Measurements from ENCODE around the gene VTI1A. TPM values are rescaled to one million over a fixed set of nuclear protein-coding genes. Genes with fewer than 3 reads are reported as not detected.
A peak's percentile ranks its signal among the peaks of the same experiment; 100 is the strongest.

The VTI1A gene
- total and polyA plus RNA-seq, 2 of the 13 experiments (the other 11 are each of a cell fraction or from before 2014, with no cell fraction given): 11.7 to 32.7 TPM

- no peak for TF ChIP-seq ZNF770 (CRISPR knock-in tag; IDR thresholded peaks at IDR 0.05)
- 0 out of 2 replicates have a peak, but pooled peaks have one; percentile 40 for TF ChIP-seq ZGPAT (CRISPR knock-in tag; IDR thresholded peaks at IDR 0.05)
- no peak for TF ChIP-seq CBX2 (IDR thresholded peaks at IDR 0.05; ENCODE audit: low read depth, low read length)
- no peak for TF ChIP-seq CBX2 (CRISPR knock-in tag; IDR thresholded peaks at IDR 0.05; ENCODE audit: low read depth)
- 0 out of 2 replicates have a peak, but pooled peaks have one; percentile 25 for TF ChIP-seq RCOR2 (CRISPR knock-in tag; IDR thresholded peaks at IDR 0.05)
- peak; percentile 36; the same call in 1 of the 2 replicates for TF ChIP-seq HOMEZ (CRISPR knock-in tag; IDR thresholded peaks at IDR 0.05; ENCODE audit: low read depth)
- TF ChIP-seq ZSCAN9 (CRISPR knock-in tag; IDR thresholded peaks at IDR 0.05; ENCODE audit: borderline replicate concordance): no peak
- peak; percentile 64; the same call in 1 of the 2 replicates for TF ChIP-seq FOXP4 (CRISPR knock-in tag; IDR thresholded peaks at IDR 0.05)
- no peak for TF ChIP-seq FOXP1 (IDR thresholded peaks at IDR 0.05)
- peak; percentile 24; the same call in 1 of the 2 replicates for TF ChIP-seq FOXP1 (CRISPR knock-in tag; IDR thresholded peaks at IDR 0.05)
- TF ChIP-seq SOX13 (IDR thresholded peaks at IDR 0.05): no peak
- TF ChIP-seq SOX13 (CRISPR knock-in tag; conservative IDR thresholded peaks at IDR 0.05 in 1 of 2, IDR thresholded peaks at IDR 0.05 in 1 of 2): peak in 1 of 2 experiments; percentile 18; a peak in 1 of 4 replicates
- no peak for TF ChIP-seq ZBTB33 (CRISPR knock-in tag; IDR thresholded peaks at IDR 0.05)
- no peak for TF ChIP-seq HOXD1 (CRISPR knock-in tag; IDR thresholded peaks at IDR 0.05)
- no peak for TF ChIP-seq NBN (conservative IDR thresholded peaks at IDR 0.05)
- no peak for TF ChIP-seq ZNF17 (CRISPR knock-in tag; IDR thresholded peaks at IDR 0.05)
- no peak for TF ChIP-seq TEF (CRISPR knock-in tag; IDR thresholded peaks at IDR 0.05)
- no peak for TF ChIP-seq ZNF20 (CRISPR knock-in tag; IDR thresholded peaks at IDR 0.05)
- peak; percentile 61 for TF ChIP-seq SAP130 (CRISPR knock-in tag; IDR thresholded peaks at IDR 0.05; ENCODE audit: low read depth)
- no peak for TF ChIP-seq ZNF772 (CRISPR knock-in tag; IDR thresholded peaks at IDR 0.05)
- 0 out of 2 replicates have a peak, but pooled peaks have one; percentile 16 for TF ChIP-seq FOSL1 (CRISPR knock-in tag; IDR thresholded peaks at IDR 0.05; ENCODE audit: borderline replicate concordance)
These were observed 368.4 kb downstream of the VTI1A start (continued) for GRCh38 chr10:112815269-112816032.

Measured in HepG2 (cell line).